Caco-2 (cell line): ENCODE measurements around the gene IL1RAP. TPM values are rescaled to one million over a fixed set of nuclear protein-coding genes. Genes with fewer than 3 reads are reported as not detected.
A peak's percentile ranks its signal among the peaks of the same experiment; 100 is the strongest.

Experiments
- BruUV-seq: library from RNA; stranded (reverse); fragments of 400-500 nt; replicated peaks from 2 replicates; lab custom pipeline; 2021; lab: Mats Ljungman, UMichigan
- CTCF ChIA-PET: fragments of 300-600 bp; sonication (Branson Sonifier 250); formaldehyde crosslinking; loops from one replicate; lab custom pipeline; 2022; ENCODE audit warnings: antibody characterized with exemption; lab: Charles Lee
- POLR2A ChIA-PET: fragments of 300-600 bp; sonication (Branson Sonifier 250); formaldehyde crosslinking; loops from one replicate; lab custom pipeline; 2022; ENCODE audit warnings: antibody characterized with exemption; lab: Charles Lee
- DNase-seq, 2 experiments: peaks; one replicate each; pipeline versions ENCODE4 v3.0.0 to v3.0.0-alpha.2; 2020 to 2022
- H3K27me3 ChIP-seq: replicated peaks from 2 replicates; pipeline ENCODE4 v1.6.0; 2011; ENCODE audit warnings: low read length; ENCODE audit not compliant: control insufficient read depth, insufficient read depth
- H3K36me3 ChIP-seq: 2 replicates; pipeline ENCODE4 v1.5.1; 2011; ENCODE audit warnings: low read length; ENCODE audit not compliant: control insufficient read depth, insufficient read depth
- H3K4me1 ChIP-seq: fragments of 250-450 bp; sonication (Bioruptor Pico); 2 replicates; pipeline ENCODE4 v1.5.1; 2020; ENCODE audit warnings: mild to moderate bottlenecking
- H3K4me3 ChIP-seq: 2 replicates; pipeline ENCODE4 v1.5.1; 2011; ENCODE audit warnings: low read depth, mild to moderate bottlenecking, control low read depth, low read length
- H3K9me3 ChIP-seq: fragments of 250-450 bp; sonication (Bioruptor Pico); 2 replicates; pipeline ENCODE4 v1.5.1; 2020; ENCODE audit warnings: mild to moderate bottlenecking, moderate library complexity
- H3K27ac Mint-ChIP-seq: one replicate; pipeline ENCODE4 v1.8.0; 2022; ENCODE audit warnings: mixed read lengths; ENCODE audit not compliant: unreplicated experiment
- H3K27me3 Mint-ChIP-seq: one replicate; pipeline ENCODE4 v1.8.0; 2022; ENCODE audit warnings: mixed read lengths; ENCODE audit not compliant: insufficient read depth, unreplicated experiment
- H3K36me3 Mint-ChIP-seq: one replicate; pipeline ENCODE4 v1.8.0; 2022; ENCODE audit warnings: mild to moderate bottlenecking, mixed read lengths; ENCODE audit not compliant: insufficient read depth, unreplicated experiment
- H3K4me1 Mint-ChIP-seq: one replicate; pipeline ENCODE4 v1.8.0; 2022; ENCODE audit warnings: low read depth, mixed read lengths; ENCODE audit not compliant: unreplicated experiment
- H3K4me3 Mint-ChIP-seq: one replicate; pipeline ENCODE4 v1.8.0; 2022; ENCODE audit warnings: mild to moderate bottlenecking, moderate library complexity, mixed read lengths; ENCODE audit not compliant: unreplicated experiment
- H3K9me3 Mint-ChIP-seq: one replicate; pipeline ENCODE4 v1.8.0; 2022; ENCODE audit warnings: mixed read lengths; ENCODE audit not compliant: unreplicated experiment
- intact Hi-C: fragments of 100-400 bp; cut with micrococcal nuclease; formaldehyde crosslinking; loops from one replicate; pipeline ENCODE4 v1.10.0; 2022; ENCODE audit not compliant: unreplicated experiment
- total RNA-seq: library from RNA; stranded (reverse); gene quantifications from 2 replicates; pipeline ENCODE4 v1.2.3, GENCODE V29; 2022
- TF ChIP-seq, protein P1 (sequence below), 2 experiments: fragments of 200-600 bp in 1 of 2; IDR thresholded peaks; 1 replicate in 1 of 2; 2 replicates in 1 of 2; pipeline versions ENCODE4 v1.5.1 to v1.8.0; 2011 to 2022; ENCODE audit warnings: antibody characterized with exemption in 1 of 2, control low read depth in 1 of 2, inconsistent platforms in 1 of 2, low read depth in 1 of 2, low read length in 1 of 2, mild to moderate bottlenecking in 1 of 2, moderate library complexity in 1 of 2; ENCODE audit not compliant: insufficient read depth in 1 of 2, severe bottlenecking in 1 of 2, unreplicated experiment in 1 of 2

IL1RAP gene
- total RNA-seq, 1 experiment from 2014 or later, result 5.1 TPM

DNA sequence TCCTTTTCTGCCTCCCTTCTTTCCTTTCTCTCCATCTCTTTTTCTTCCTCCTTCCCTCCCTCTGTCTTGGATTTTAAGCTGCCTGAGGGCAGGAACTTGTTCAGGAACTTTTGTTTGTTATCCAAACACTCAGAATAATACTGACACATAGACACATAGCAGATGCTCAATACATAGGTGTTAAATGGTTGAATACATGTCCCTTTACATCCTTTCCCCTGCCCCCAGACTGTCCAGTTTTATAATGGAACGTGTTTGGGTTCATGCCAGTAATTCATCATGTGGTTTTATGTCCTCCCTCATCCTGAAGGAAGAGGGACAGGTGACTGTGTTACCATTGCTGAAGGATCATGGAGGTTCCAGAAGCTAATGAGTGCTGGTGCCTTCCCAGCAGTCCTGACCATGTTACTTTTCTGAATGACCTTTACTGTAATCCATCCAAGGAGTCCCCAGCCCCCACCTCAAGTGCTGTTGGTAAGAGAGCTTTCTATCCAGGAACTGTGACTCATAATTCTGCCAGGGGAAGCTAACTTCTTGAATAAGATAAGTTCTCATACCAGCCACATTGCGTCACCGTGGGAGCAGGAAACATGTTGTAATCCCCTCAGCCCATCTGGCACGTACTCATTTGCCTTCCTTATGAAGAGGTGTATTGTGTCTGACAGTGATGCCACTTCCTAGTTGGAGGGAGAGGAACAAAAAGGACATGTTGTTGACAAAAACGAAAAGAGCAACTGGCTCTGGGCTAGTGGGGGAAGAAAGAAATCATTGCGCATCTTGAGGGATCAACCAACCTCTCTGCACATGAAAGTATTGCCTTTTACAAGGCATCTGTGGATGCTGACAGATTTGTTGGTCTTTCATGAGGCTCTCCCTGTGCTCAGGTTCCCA lies 52.4 kb downstream of the IL1RAP start:
- Mint-ChIP-seq H3K4me1 (no peaks in the 10 kb centered on the region), H3K36me3 (peaks cover 6% of the 10 kb centered on the region), H3K27ac (no peak overlapping the region), H3K4me3 (no peak overlapping the region), H3K9me3 (peaks cover 10% of the 10 kb centered on the region), H3K27me3 (no peaks in the 10 kb centered on the region)
- intact Hi-C loops, result no loop called here
- Histone ChIP-seq H3K4me3 (no peak overlapping the region), H3K4me1 (0 out of 2 replicates have a peak, but pooled peaks cover 7% of the 10 kb centered on the region), H3K9me3 (no peaks in the 10 kb centered on the region), H3K27me3 (no peaks in the 10 kb centered on the region), H3K36me3 (no peaks in the 10 kb centered on the region)
- POLR2A ChIA-PET, result no interaction called here
- CTCF ChIA-PET, result no interaction called here
- TF ChIP-seq, protein P1, sequence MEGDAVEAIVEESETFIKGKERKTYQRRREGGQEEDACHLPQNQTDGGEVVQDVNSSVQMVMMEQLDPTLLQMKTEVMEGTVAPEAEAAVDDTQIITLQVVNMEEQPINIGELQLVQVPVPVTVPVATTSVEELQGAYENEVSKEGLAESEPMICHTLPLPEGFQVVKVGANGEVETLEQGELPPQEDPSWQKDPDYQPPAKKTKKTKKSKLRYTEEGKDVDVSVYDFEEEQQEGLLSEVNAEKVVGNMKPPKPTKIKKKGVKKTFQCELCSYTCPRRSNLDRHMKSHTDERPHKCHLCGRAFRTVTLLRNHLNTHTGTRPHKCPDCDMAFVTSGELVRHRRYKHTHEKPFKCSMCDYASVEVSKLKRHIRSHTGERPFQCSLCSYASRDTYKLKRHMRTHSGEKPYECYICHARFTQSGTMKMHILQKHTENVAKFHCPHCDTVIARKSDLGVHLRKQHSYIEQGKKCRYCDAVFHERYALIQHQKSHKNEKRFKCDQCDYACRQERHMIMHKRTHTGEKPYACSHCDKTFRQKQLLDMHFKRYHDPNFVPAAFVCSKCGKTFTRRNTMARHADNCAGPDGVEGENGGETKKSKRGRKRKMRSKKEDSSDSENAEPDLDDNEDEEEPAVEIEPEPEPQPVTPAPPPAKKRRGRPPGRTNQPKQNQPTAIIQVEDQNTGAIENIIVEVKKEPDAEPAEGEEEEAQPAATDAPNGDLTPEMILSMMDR (IDR thresholded peaks at IDR 0.05; ENCODE audit: insufficient read depth in 1 of 2, low read depth in 1 of 2, low read length in 1 of 2, severe bottlenecking in 1 of 2, unreplicated experiment in 1 of 2), result no peak
- no TSS peak for BruUV-seq
- peak; percentile 44 to 65 for DNase-seq

DNA sequence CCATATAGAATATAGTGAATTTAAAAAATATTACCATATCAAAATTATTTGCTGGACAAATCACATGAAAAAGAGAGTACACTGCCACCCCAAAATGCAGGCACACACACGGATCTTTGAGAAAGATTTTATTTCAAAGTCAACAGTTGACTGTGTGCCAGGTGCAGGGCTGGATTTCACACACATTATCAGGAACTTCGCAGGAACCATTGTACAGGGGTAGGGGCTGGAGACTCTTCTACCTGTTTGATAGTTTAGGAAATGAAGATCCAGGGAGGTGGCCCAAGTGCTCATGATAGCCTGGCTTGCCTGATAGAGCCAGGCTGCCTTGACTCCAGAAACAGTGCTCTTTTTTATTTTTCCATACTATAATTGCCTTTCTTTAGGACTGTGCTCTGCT lies 54.2 kb downstream of the IL1RAP start:
- BruUV-seq, result no TSS peak
- CTCF ChIA-PET, result no interaction called here
- Histone ChIP-seq H3K27me3 (no peaks in the 10 kb centered on the region), H3K4me3 (no peak overlapping the region), H3K4me1 (0 out of 2 replicates have a peak, but pooled peaks cover 5% of the 10 kb centered on the region), H3K36me3 (no peaks in the 10 kb centered on the region), H3K9me3 (no peaks in the 10 kb centered on the region)
- peaks cover 10% of the 10 kb centered on the region for H3K9me3 Mint-ChIP-seq
- H3K4me1 Mint-ChIP-seq, result no peaks in the 10 kb centered on the region
- no peak overlapping the region for H3K27ac Mint-ChIP-seq
- TF ChIP-seq, protein P1 (IDR thresholded peaks at IDR 0.05; ENCODE audit: insufficient read depth in 1 of 2, low read depth in 1 of 2, low read length in 1 of 2, severe bottlenecking in 1 of 2, unreplicated experiment in 1 of 2), result no peak
- peaks cover 2% of the 10 kb centered on the region for H3K27me3 Mint-ChIP-seq
- H3K36me3 Mint-ChIP-seq, result peaks cover 6% of the 10 kb centered on the region
- DNase-seq, result no peak
- no peak overlapping the region for H3K4me3 Mint-ChIP-seq
- intact Hi-C loops, result no loop called here
- POLR2A ChIA-PET, result no interaction called here

DNA sequence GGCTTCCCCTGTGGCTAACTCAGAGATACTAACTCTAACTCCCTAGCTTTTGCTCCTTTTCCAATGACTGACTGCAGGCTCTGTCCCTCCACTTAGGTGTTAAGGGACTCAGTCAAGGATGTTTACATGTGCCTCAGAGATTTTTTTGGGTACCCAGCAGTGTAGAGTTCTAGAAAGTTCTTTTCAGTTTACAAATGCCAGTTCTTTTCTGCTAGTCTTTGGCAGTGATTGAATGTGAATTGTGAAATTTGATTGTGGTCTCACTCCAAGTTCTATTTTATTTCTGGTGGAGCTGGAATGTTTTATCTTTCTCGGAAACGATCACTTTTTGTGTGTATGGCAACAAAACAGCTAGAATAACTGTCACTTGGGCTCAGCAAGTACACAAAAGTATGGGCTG lies 60.6 kb downstream of the IL1RAP start:
- POLR2A ChIA-PET, result no interaction called here
- TF ChIP-seq, protein P1 (IDR thresholded peaks at IDR 0.05; ENCODE audit: insufficient read depth in 1 of 2, low read depth in 1 of 2, low read length in 1 of 2, severe bottlenecking in 1 of 2, unreplicated experiment in 1 of 2), result no peak
- CTCF ChIA-PET, result no interaction called here
- no peaks in the 10 kb centered on the region for H3K27me3 ChIP-seq
- Mint-ChIP-seq H3K4me3 (no peak overlapping the region), H3K9me3 (no peaks in the 10 kb centered on the region), H3K36me3 (no peaks in the 10 kb centered on the region), H3K4me1 (no peaks in the 10 kb centered on the region), H3K27ac (no peak overlapping the region), H3K27me3 (peaks cover 2% of the 10 kb centered on the region)
- BruUV-seq, result no TSS peak
- no peaks in the 10 kb centered on the region for H3K4me1 ChIP-seq
- H3K4me3 ChIP-seq, result no peak overlapping the region
- H3K9me3 ChIP-seq, result no peaks in the 10 kb centered on the region
- DNase-seq, result no peak
- intact Hi-C loops, result no loop called here
- H3K36me3 ChIP-seq, result no peaks in the 10 kb centered on the region
